Psoas muscle (tissue), 8 donors: ENCODE measurements around the gene HPS4. TPM values are rescaled to one million over a fixed set of nuclear protein-coding genes. Genes with fewer than 3 reads are reported as not detected.

Experiments
- ATAC-seq, 4 donors: fragments of 200-7000 bp; cut with Tn5 transposase; one replicate each; pipeline ENCODE4 v1.9.1; 2020; ENCODE audit warnings: moderate library complexity in 3 of 4, mild to moderate bottlenecking in 2 of 4
- DNase-seq, 2 donors: peaks; one replicate each; pipeline ENCODE4 v3.0.0-alpha.2; 2020
- H3K27ac ChIP-seq: fragments of 200-600 bp; one replicate; pipeline ENCODE4 v1.8.0; 2022
- H3K27me3 ChIP-seq, 3 donors: fragments of 200-600 bp in 1 of 3; one replicate each; pipeline versions ENCODE4 v1.6.1 to v1.8.0; 2013 to 2022; ENCODE audit warnings: low read length in 2 of 3, mild to moderate bottlenecking in 2 of 3, moderate library complexity in 1 of 3; ENCODE audit not compliant: insufficient read depth in 3 of 3
- H3K36me3 ChIP-seq, 2 donors: fragments of 200-600 bp in 1 of 2; one replicate each; pipeline versions ENCODE4 v1.6.1 to v1.8.0; 2013 to 2022; ENCODE audit warnings: low read depth in 1 of 2, mild to moderate bottlenecking in 1 of 2, moderate library complexity in 1 of 2; ENCODE audit not compliant: insufficient read depth in 1 of 2
- H3K4me1 ChIP-seq: fragments of 200-600 bp; one replicate; pipeline ENCODE4 v1.8.0; 2022
- H3K4me3 ChIP-seq: fragments of 200-600 bp; one replicate; pipeline ENCODE4 v1.8.0; 2022; ENCODE audit warnings: mild to moderate bottlenecking
- H3K9me3 ChIP-seq: fragments of 200-600 bp; one replicate; pipeline ENCODE4 v1.8.0; 2022
- WGBS, 3 donors: extraction: QIAGEN DNeasy Blood & Tissue Kit; methylation state at CpG; one replicate each; pipeline versions ENCODE4 v1.1.6 to v1.1.7; 2013; 5-methylcytosine and 5-hydroxymethylcytosine counted together
- intact Hi-C, 2 donors: fragments of 100-400 bp; cut with DNase I; formaldehyde crosslinking; loops; one replicate each; pipeline versions ENCODE4 v1.11.0 to v1.14.2; 2022
- polyA plus RNA-seq, 3 donors: library from polyadenylated mRNA; stranded (reverse); fragments of 200-250 nt; gene quantifications; one replicate each; pipeline ENCODE4 v1.2.3, GENCODE V29; 2013
- total RNA-seq, 4 donors: library from RNA; stranded (reverse); fragmentation: NEBNext Ultra II Directional in 2 of 4; extraction: Animal tissue kit (Norgen Biotek cat#: 25700) in 2 of 4; gene quantifications; one replicate each; pipeline versions ENCODE4 v1.2.1 to v1.2.4, GENCODE V29; 2021 to 2023
- TF ChIP-seq, protein P1 (sequence below): fragments of 200-600 bp; IDR thresholded peaks from one replicate; pipeline ENCODE4 v1.8.0; 2022; ENCODE audit warnings: antibody characterized with exemption
- donor health status: healthy with polysubstance abuse.
- donor health status: DM: no; HTN: no; CAD: no; lungs with moderate emphysema.
- donor health status: Bipolar disorder and iron deficiency.
- donor health status: healthy.
- donor health status: DM: yes; HTN: yes; CAD: no.
- donor health status: DM: no; HTN: no; CAD: no.
- donor health status: DM: no; HTN: no; CAD: no.
- donor health status: DM: yes; HTN: yes; CAD: no.

The HPS4 gene
- total and polyA plus RNA-seq, 7 donors = 5.8 to 13.9 (median 10.1) TPM

DNA sequence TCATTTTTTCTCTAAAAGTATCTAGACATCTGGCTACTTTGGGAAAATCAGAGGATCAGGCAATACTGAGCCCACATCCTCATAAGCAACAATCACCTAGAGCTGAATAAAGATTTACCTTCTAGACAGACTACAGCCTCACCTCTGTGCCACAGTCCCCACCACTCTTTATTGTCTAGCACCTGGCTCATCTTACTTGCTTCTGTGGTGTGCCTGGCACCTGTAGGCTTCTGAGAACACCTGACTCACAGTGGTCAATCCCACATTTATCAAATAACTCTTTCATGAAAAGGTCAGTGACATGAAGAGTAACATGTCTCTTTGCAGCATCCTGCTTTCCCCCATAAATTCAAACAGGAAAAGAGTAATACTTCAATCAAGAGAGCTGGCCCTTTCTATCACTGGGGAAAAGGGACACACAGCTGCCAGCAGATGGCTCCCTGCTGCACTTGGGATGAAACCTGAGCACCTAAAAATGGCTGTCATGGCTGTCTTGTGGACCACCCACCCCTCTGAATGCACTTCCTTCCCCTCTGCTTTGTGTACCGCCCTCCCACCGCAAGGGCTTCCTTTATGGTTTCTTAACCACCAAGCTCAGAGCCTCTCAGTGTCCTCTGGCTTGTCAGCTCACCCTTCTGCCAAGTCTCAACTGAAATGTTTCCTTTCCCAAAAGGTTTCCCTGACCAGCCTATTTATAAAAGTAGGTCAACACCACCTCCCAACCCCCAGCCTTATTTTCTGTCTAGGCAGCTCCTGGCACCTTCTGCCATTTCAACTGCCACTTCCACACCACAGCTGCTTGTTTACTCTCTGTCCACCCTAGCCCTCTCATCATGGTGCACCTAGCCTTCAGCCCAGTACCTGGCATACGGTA is 19.3 kb upstream of the HPS4 start:
- Histone ChIP-seq H3K4me1 (peaks cover 41% of the 10 kb centered on the region), H3K4me3 (peak overlapping the region; percentile 13), H3K27ac (peak overlapping the region; percentile 88), H3K27me3 (no peaks in the 10 kb centered on the region), H3K9me3 (no peaks in the 10 kb centered on the region), H3K36me3 (peaks cover 28 to 99% of the 10 kb centered on the region in 2 donors)
- peak; percentile 29 to 75 for DNase-seq
- intact Hi-C loops = loop anchor here in 1 of 2 donors (2.0 to 5.0 kb wide), 2 partner anchors 24 to 89 kb away; partner anchors contain the start of gene TPST2
- TF ChIP-seq, protein P1, sequence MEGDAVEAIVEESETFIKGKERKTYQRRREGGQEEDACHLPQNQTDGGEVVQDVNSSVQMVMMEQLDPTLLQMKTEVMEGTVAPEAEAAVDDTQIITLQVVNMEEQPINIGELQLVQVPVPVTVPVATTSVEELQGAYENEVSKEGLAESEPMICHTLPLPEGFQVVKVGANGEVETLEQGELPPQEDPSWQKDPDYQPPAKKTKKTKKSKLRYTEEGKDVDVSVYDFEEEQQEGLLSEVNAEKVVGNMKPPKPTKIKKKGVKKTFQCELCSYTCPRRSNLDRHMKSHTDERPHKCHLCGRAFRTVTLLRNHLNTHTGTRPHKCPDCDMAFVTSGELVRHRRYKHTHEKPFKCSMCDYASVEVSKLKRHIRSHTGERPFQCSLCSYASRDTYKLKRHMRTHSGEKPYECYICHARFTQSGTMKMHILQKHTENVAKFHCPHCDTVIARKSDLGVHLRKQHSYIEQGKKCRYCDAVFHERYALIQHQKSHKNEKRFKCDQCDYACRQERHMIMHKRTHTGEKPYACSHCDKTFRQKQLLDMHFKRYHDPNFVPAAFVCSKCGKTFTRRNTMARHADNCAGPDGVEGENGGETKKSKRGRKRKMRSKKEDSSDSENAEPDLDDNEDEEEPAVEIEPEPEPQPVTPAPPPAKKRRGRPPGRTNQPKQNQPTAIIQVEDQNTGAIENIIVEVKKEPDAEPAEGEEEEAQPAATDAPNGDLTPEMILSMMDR = peak; percentile 53
- ATAC-seq = peak; percentile 83 to 91 (median 89)
- WGBS, 3 donors = 13 to 18% (median 14%) methylated on average over 3 of the region's 3 CpGs

DNA sequence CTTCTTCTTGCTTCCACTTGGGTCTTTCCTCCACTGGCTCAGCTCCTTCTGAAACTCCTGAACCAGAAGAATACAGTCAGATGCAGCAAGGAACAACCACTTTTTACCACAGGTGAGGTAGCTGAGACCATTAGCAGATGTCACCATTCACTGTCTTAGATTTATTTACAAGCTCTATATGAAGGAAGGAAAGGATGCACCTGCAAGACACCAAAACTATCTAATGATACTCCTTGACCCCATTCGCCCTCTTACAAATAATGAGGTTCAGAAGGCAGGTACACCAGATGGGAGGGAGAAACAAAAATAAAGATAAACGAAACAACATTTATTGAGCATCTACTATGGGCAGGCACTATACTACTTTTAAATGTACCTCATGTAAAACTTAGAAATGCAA is 18.4 kb upstream of the HPS4 start:
- H3K9me3 ChIP-seq = no peaks in the 10 kb centered on the region
- DNase-seq (no peak), ATAC-seq (no peak)
- TF ChIP-seq, protein P1 = no peak
- H3K4me3 ChIP-seq = no peak overlapping the region
- peak overlapping the region; percentile 88 for H3K27ac ChIP-seq
- H3K27me3 ChIP-seq = no peaks in the 10 kb centered on the region
- peaks cover 41% of the 10 kb centered on the region for H3K4me1 ChIP-seq
- intact Hi-C loops = loop anchor here in 1 of 2 donors (2.0 to 5.0 kb wide), 2 partner anchors 25 to 90 kb away; partner anchors contain the start of gene TPST2
- WGBS, 3 donors = 78 to 88% (median 86%) methylated on average over 2 of the region's 2 CpGs
- peaks cover 31 to 99% of the 10 kb centered on the region in 2 donors for H3K36me3 ChIP-seq

DNA sequence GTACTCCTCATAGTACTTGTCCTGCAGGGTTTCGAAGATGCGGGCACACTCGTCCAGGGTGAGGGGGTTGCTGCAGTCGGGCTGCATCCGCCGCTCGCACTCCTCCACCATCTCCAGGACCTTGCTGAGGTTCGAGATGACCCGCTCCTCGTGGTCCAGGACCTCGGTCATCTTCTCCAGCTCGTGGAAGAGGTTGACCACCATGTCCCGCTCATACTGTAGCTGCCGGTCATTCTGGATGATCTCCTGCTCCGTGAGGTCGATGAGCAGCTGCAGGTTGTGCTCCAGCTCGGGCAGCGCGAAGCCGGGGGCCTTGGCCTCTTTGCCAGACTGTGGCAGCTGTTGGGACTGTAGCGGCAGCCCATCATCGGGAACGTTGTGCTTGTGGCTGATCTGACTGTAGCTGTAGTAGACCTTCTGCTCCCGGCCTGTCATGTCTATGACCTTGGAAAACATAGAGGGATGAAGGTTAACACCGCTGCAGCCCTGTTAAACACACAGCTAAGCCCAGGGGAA is 15.7 kb upstream of the HPS4 start:
- 70 to 87% (median 73%) methylated on average over 25 of the region's 25 CpGs for WGBS, 3 donors
- TF ChIP-seq, protein P1 = no peak
- no peak overlapping the region for H3K4me3 ChIP-seq
- peaks cover 29 to 99% of the 10 kb centered on the region in 2 donors for H3K36me3 ChIP-seq
- DNase-seq (no peak), ATAC-seq (no peak)
- peaks cover 37% of the 10 kb centered on the region for H3K4me1 ChIP-seq
- H3K27ac ChIP-seq = peak overlapping the region; percentile 88
- no peaks in the 10 kb centered on the region for H3K9me3 ChIP-seq
- intact Hi-C loops = no loop called here
- no peaks in the 10 kb centered on the region for H3K27me3 ChIP-seq

DNA sequence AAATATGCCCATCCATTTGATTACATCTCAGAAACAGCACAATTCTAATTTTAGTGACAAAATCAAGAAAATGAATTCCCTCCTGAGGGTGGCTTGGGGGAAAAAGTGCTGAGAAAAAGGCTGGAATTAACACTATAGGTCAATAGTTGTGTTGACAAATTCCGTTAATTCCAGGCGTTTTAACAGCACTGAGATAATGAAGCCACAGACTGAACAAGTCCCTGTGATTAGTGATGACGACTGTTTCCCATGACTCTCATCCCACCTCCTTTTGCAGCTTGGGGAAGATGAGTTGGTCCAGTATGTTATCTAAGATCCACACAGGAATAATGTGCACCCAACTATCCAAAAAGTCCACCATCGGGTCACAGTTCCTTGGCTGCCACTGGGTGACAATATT is 12.9 kb upstream of the HPS4 start:
- Histone ChIP-seq H3K4me3 (no peak overlapping the region), H3K36me3 (peaks cover 24 to 100% of the 10 kb centered on the region in 2 donors), H3K4me1 (peaks cover 17% of the 10 kb centered on the region), H3K9me3 (no peaks in the 10 kb centered on the region), H3K27ac (no peak overlapping the region), H3K27me3 (no peaks in the 10 kb centered on the region)
- TF ChIP-seq, protein P1 = no peak
- ATAC-seq (no peak), DNase-seq (no peak)
- intact Hi-C loops = no loop called here
- WGBS, 3 donors = 79 to 88% (median 80%) methylated on average over 4 of the region's 4 CpGs
